Measurements from ENCODE around the gene FAM174C. TPM values are rescaled to one million over a fixed set of nuclear protein-coding genes. Genes with fewer than 3 reads are reported as not detected.

FAM174C gene
- total RNA-seq, 4 donors from 2014 or later = 37.4 to 76.7 (median 46.7) TPM

DNA sequence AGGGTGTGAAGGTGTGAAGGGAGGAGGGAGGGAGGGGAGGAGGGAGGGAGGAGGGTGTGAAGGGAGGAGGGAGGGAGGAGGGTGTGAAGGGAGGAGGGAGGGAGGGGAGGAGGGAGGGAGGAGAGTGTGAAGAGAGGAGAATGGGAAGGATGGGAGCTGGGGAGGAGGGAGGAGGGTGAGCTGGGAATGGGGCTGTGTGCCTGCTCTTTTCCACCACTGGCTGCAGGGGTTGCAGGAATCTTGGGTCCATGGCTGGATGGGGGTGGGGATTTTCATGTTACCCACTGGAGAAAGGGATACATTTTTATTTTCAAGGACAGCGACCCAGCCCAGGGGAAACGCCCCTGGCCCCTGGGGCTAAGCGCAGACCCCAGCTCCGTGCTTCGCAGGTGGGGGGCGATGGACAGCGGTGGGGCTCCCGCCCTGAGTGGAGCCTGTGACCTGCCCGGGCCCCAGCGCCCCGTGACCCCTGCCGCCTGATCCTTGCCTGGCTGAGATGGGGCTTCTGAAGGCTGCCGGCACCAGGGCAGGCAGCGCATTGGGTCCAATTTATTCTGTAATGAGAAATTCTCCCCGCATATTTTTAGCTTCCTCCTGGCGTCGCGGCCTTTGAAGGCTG, 7.4 kb downstream of the FAM174C start:
- TF ChIP-seq, protein P1, sequence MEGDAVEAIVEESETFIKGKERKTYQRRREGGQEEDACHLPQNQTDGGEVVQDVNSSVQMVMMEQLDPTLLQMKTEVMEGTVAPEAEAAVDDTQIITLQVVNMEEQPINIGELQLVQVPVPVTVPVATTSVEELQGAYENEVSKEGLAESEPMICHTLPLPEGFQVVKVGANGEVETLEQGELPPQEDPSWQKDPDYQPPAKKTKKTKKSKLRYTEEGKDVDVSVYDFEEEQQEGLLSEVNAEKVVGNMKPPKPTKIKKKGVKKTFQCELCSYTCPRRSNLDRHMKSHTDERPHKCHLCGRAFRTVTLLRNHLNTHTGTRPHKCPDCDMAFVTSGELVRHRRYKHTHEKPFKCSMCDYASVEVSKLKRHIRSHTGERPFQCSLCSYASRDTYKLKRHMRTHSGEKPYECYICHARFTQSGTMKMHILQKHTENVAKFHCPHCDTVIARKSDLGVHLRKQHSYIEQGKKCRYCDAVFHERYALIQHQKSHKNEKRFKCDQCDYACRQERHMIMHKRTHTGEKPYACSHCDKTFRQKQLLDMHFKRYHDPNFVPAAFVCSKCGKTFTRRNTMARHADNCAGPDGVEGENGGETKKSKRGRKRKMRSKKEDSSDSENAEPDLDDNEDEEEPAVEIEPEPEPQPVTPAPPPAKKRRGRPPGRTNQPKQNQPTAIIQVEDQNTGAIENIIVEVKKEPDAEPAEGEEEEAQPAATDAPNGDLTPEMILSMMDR (IDR thresholded peaks at IDR 0.05; ENCODE audit: low read depth) = no peak

DNA sequence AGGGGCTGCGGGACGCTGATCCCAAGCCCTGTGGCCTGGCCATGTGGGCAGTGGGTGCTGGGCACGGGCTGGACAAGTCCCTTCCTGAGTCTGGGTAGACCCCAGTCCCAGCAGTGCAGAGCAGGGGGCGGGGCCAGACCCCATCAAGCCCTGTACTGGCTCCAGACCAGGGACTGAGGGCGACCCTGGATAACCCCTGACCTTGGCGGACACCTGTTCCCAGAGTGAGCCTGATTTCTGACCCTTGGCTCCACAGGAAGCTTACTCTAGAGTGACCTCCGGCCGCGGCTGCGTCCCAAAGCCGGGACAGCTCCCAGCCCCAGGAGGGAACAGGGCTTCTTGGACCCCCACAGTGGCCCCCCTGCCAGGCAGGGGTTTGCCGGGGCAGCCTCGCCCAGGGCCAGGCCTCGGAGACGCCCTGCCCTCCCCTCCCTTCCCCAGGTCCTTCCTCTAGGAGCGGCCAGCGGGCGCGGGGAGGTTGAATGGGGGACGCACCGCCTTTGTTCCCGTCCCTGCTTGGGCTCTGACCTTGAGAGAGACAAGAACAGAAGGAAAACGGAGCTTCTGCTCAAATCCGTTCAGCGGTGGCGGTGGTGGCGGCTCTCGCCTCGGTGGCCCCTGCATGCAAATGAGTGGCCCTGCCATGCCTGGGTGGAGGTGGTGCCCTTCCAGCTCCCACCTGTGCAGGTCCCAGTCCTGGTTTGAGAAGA, 8.0 kb downstream of the FAM174C start:
- TF ChIP-seq, protein P1 (IDR thresholded peaks at IDR 0.05; ENCODE audit: low read depth) = no peak

DNA sequence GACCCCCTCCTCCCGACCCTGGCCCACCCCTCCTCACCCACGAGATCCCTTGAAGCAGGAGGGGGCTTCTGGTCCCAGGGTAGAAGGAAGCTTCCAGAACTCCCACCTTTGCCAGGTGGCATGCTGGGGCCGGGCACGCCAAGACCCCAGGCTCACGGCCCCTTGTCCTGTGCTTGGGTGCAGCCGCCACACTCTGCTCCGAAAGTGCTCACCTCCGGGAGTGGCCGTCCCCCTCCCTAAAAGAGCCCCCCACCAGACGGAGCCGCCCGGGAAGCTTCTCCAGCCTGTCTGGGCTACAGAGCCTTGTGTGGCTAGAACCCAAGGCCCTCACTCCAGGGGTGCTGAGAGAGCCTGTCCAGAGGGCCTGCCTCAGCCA, 8.6 kb downstream of the FAM174C start:
- TF ChIP-seq, protein P1 (IDR thresholded peaks at IDR 0.05; ENCODE audit: low read depth) = no peak

DNA sequence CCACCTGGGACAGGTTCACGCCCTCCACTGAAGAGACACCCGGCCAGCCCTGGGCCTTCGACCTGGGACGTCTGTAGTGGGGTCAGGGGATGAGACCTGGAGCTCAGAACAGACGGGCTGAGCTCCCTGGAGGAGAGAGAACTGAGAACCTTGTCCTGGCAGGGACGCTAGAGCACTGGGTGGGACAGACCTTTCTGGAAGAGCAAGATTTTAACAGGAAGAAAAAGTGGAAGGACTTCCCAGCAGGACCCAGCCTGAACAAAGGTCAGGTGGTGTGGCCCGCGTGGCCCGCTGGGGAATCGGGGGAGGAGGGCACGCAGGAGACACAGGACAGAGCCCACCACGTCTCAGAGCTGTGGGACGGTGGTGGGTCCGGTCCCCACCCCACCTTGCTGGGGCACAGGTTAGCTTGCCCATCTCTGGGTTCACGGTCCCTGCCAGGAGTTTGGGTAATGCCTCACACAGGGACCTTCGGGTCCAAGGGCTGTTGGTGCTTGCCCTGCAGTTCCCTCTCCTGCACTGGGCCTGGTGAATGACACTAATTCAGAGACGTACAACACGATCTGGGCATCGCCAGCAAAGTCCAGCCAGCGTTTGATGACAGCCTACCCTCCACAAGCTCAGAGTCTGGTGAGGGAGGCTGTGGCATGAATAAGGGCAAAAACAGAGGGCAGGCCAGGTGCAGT, 9.1 kb downstream of the FAM174C start:
- TF ChIP-seq, protein P1 (IDR thresholded peaks at IDR 0.05; ENCODE audit: low read depth) = no peak

DNA sequence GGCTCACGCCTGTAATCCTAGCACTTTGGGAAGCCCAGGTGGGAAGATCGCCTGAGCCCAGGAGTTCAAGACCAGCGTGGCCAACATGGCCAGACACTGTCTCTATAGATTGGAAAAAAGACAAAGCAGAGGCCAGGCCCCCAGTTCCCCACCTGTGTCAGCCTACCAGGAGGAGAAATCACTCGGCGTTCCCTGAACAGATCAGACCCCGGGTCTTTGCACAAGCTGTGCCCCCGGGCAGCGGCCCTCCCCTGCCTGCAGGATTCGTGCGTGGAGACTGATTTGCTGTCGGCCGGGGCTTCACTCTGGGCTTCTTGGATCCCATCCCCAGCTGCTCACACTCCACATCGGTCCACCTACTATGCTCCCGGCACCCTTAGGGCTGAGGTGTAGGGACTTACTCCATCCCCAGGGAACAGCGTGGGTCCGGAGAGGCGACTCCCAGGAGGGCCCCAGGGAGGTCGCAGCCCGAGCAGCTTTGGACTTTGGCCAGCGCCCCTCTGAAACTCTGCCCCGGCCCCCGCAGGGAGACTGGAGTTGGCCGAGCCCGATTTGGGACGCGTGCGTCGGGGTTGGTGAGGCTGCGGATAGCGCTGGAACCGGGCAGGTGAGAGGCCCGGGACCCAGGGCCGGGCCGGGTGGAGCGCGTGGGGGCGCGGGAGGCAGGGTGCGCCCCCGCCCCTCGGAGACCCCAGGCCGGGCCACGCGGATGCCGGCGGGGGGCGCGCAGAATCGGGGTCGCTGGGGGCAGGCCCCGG, 9.8 kb downstream of the FAM174C start:
- TF ChIP-seq, protein P1 (IDR thresholded peaks at IDR 0.05; ENCODE audit: low read depth) = no peak

DNA sequence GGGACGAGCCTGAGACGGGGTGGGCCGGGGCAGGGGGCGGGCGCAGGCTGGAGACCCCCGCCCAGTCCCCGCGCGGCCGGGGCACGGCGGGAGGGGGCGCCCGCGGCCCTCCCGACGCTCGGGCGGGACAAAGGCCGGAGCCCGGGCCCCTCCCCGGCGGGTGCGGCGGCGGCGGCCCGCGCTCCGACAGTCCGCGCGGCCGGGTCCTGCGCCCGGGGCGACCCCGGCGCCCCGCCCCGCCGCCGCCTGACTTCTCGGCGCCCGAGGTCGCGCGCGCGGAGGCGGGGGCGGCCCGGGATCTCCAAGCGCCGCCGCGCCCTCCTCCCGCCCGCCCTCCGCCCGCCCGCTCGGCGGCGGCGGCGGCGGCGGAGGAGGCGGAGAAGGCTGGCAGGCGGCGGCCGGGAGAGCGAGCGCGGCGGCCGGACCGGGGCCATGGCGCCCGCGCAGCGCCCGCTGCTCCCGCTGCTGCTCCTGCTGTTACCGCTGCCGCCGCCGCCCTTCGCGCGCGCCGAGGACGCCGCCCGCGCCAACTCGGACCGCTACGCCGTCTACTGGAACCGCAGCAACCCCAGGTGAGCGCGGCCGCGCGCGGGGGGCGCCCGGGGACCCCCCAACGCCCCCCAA, 10.5 kb downstream of the FAM174C start, which contains the start of gene EFNA2:
Gene EFNA2, plus strand, starts transcription at position 137 of the 624 bp plus-strand sequence. Its CDS starts 296 bp downstream, at position 433.
- TF ChIP-seq, protein P1 (IDR thresholded peaks at IDR 0.05; ENCODE audit: low read depth) = no peak
